ENCODE results near the gene DNMT1. TPM values are rescaled to one million over a fixed set of nuclear protein-coding genes. Genes with fewer than 3 reads are reported as not detected.

The DNMT1 gene
- total RNA-seq, 5 donors from 2014 or later (not counting 1 experiment from before 2014, with no cell fraction given): 199 to 245 (median 235) TPM

DNA sequence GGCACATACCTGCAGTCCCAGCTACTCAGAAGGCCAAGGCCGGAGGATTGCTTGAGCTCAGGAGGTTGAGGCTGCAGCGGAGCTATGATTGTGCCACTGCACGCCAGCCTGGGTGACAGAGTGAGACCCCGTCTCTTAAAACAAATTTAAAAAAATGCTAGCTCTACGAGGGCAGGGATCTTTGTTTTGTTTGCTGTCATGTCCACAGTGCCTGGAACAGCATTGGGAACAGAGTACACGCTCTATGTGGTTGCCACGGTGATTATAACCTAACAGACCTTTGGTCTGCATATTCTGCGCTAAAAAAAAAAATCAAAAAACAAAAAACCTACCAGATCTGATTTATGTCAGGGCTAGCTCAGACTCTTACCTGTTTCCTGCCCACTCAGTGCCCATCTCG is 110.8 kb downstream of the DNMT1 start:
- H3K27ac ChIP-seq (ENCODE audit: low read length): no peak overlapping the region
- no peaks in the 10 kb centered on the region for H3K9me3 Mint-ChIP-seq
- peaks cover 0 to 3% of the 10 kb centered on the region in 2 experiments for H3K27me3 ChIP-seq (replicated peaks in 1 of 2; ENCODE audit: control insufficient read depth in 2 of 2, extremely low read depth in 1 of 2, insufficient read depth in 2 of 2, low read length in 1 of 2)
- H3K4me3 ChIP-seq (ENCODE audit: control insufficient read depth in 1 of 2, extremely low read depth in 1 of 2, low read length in 1 of 2): no peak overlapping the region
- ATAC-seq (replicated peaks in 1 of 4): no peak
- ChIA-PET CTCF (interaction anchor here in 1 of 2 donors (1.0 to 1.4 kb wide), 3 partner anchors 12 to 20 kb away, joined by 4 to 6 read pairs (median 5); no protein-coding TSS in a partner anchor), POLR2A (no interaction called here)
- peaks cover 6% of the 10 kb centered on the region for H3K36me3 Mint-ChIP-seq
- peak overlapping the region in 1 of 2 donors; percentile 45 for H3K27ac Mint-ChIP-seq
- no peaks in the 10 kb centered on the region for H3K9me3 ChIP-seq
- peaks cover 5 to 13% (median 11%) of the 10 kb centered on the region in 3 donors for H3K4me1 Mint-ChIP-seq
- DNase-seq: no peak
- no peaks in the 10 kb centered on the region for H3K36me3 ChIP-seq (ENCODE audit: control insufficient read depth in 2 of 2, extremely low read depth in 1 of 2, insufficient read depth in 1 of 2, low read length in 1 of 2)
- peaks cover 0 to 20% of the 10 kb centered on the region in 2 experiments for H3K4me1 ChIP-seq (ENCODE audit: control insufficient read depth in 1 of 2, extremely low read depth in 1 of 2, insufficient read depth in 2 of 2, low read length in 2 of 2)
- no peak overlapping the region for H3K4me3 Mint-ChIP-seq
- 98% methylated on average over 4 of the region's 9 CpGs for WGBS (ENCODE audit: insufficient coverage)
- H3K27me3 Mint-ChIP-seq: no peaks in the 10 kb centered on the region

Other genes starting within 250 kb of the DNMT1 start
- gene COL5A3, start 184.4 kb downstream of the DNMT1 start, total RNA-seq: 1 to 10 TPM in 3 of 5 donors, under 1 TPM in 2; 0.13 to 3.4 (median 2.2) TPM
- not detected for gene RDH8, start 181.5 kb downstream of the DNMT1 start, total RNA-seq
- 100 to 1,000 TPM in 3 of 5 donors, 10 to 100 TPM in 2; 75.5 to 116 (median 109) TPM for gene SHFL, start 108.6 kb downstream of the DNMT1 start, total RNA-seq
- 1 to 10 TPM in 3 of 5 donors, under 1 TPM in 2; 0.37 to 1.7 (median 1.1) TPM for gene ANGPTL6, start 92.3 kb downstream of the DNMT1 start, total RNA-seq
- gene PPAN, start 88.6 kb downstream of the DNMT1 start, total RNA-seq: 100 to 1,000 TPM in 3 of 5 donors, 10 to 100 TPM in 2; 89.3 to 140 (median 123) TPM
- gene P2RY11, start 83.3 kb downstream of the DNMT1 start, total RNA-seq: 10 to 100 TPM; 58.8 to 75.2 (median 61.7) TPM
- gene EIF3G, start 75.1 kb downstream of the DNMT1 start, total RNA-seq: 100 to 1,000 TPM; 288 to 435 (median 387) TPM
- gene S1PR2, start 36.4 kb upstream of the DNMT1 start, total RNA-seq: 10 to 100 TPM in 2 of 5 donors, 1 to 10 TPM in 3; 6.2 to 11.4 (median 9.8) TPM
- 10 to 100 TPM; 32.9 to 56.6 (median 53.1) TPM for gene MRPL4, start 57.3 kb upstream of the DNMT1 start, total RNA-seq
- gene ICAM1, start 76.2 kb upstream of the DNMT1 start, total RNA-seq: 10 to 100 TPM in 1 of 5 donors, 1 to 10 TPM in 4; 4.2 to 11.0 (median 5.9) TPM
- under 1 TPM; 0.47 to 0.79 (median 0.53) TPM for gene ICAM4, start 92.0 kb upstream of the DNMT1 start, total RNA-seq
- gene ICAM5, start 95.0 kb upstream of the DNMT1 start, total RNA-seq: 1 to 10 TPM in 1 of 5 donors, under 1 TPM in 4; 0.20 to 1.1 (median 0.59) TPM
- gene ZGLP1, start 114.9 kb upstream of the DNMT1 start, total RNA-seq: 10 to 100 TPM in 2 of 5 donors, 1 to 10 TPM in 3; 3.9 to 11.8 (median 8.1) TPM
- gene FDX2, start 121.1 kb upstream of the DNMT1 start, total RNA-seq: 10 to 100 TPM in 3 of 5 donors, 1 to 10 TPM in 2; 5.7 to 16.8 (median 11.4) TPM
- 10 to 100 TPM; 31.5 to 68.2 (median 61.2) TPM for gene RAVER1, start 138.6 kb upstream of the DNMT1 start, total RNA-seq
- 100 to 1,000 TPM; 167 to 233 (median 183) TPM for gene ICAM3, start 144.7 kb upstream of the DNMT1 start, total RNA-seq
- gene TYK2, start 185.6 kb upstream of the DNMT1 start, total RNA-seq: 100 to 1,000 TPM; 277 to 346 (median 323) TPM
- gene CDC37, start 208.6 kb upstream of the DNMT1 start, total RNA-seq: 100 to 1,000 TPM; 163 to 205 (median 190) TPM
- 10 to 100 TPM in 1 of 5 donors, 1 to 10 TPM in 4; 2.2 to 13.3 (median 6.2) TPM for gene PDE4A, start 225.6 kb upstream of the DNMT1 start, total RNA-seq